CD14-positive monocyte (primary cell): ENCODE results near the gene FAF1. TPM values are rescaled to one million over a fixed set of nuclear protein-coding genes. Genes with fewer than 3 reads are reported as not detected.

Experiments used
- DNase-seq, 3 donors: peaks; one replicate each; pipeline ENCODE4 v3.0.0-alpha.2; 2011 to 2022
- H2AFZ ChIP-seq: 2 replicates; pipeline ENCODE4 v1.6.0; 2012; ENCODE audit warnings: mild to moderate bottlenecking, low read depth, low read length, inconsistent platforms; ENCODE audit not compliant: insufficient read depth, poor library complexity, severe bottlenecking
- H3K27ac ChIP-seq, 2 donors: 1 replicate in 1 of 2; 2 replicates in 1 of 2; pipeline ENCODE4 v1.5.1; 2012 to 2013; ENCODE audit warnings: low read length in 2 of 2, control low read depth in 1 of 2, inconsistent platforms in 1 of 2, low read depth in 1 of 2, mild to moderate bottlenecking in 1 of 2
- H3K27me3 ChIP-seq, 2 donors: one replicate each; pipeline versions ENCODE4 v1.6.0 to v1.6.1; 2011 to 2013; ENCODE audit warnings: low read length in 2 of 2; ENCODE audit not compliant: control insufficient read depth in 2 of 2, insufficient read depth in 2 of 2
- H3K36me3 ChIP-seq, 2 donors: replicated peaks in 1 of 2; 1 replicate in 1 of 2; 2 replicates in 1 of 2; pipeline versions ENCODE4 v1.5.1 to v1.6.1; 2012 to 2013; ENCODE audit warnings: low read length in 2 of 2, control low read depth in 1 of 2, inconsistent platforms in 1 of 2, mild to moderate bottlenecking in 1 of 2; ENCODE audit not compliant: insufficient read depth in 2 of 2, control insufficient read depth in 1 of 2
- H3K4me1 ChIP-seq, 2 donors: 1 replicate in 1 of 2; 2 replicates in 1 of 2; pipeline versions ENCODE4 v1.5.1 to v1.6.1; 2012 to 2013; ENCODE audit warnings: low read length in 2 of 2, control low read depth in 1 of 2, inconsistent platforms in 1 of 2, mild to moderate bottlenecking in 1 of 2, moderate library complexity in 1 of 2; ENCODE audit not compliant: insufficient read depth in 2 of 2, control insufficient read depth in 1 of 2
- H3K4me2 ChIP-seq: replicated peaks from 2 replicates; pipeline ENCODE3; 2012; ENCODE audit warnings: low read length, moderate library complexity, mild to moderate bottlenecking; ENCODE audit not compliant: poor library complexity, severe bottlenecking; ENCODE audit errors: extremely low read depth
- H3K4me3 ChIP-seq, 3 experiments: fragments of 200-600 bp in 1 of 3; sonication (generic) in 1 of 3; replicated peaks in 1 of 3; 1 replicate in 2 of 3; 2 replicates in 1 of 3; pipeline ENCODE4 v1.5.1; 2011 to 2013; ENCODE audit warnings: low read length in 3 of 3, mild to moderate bottlenecking in 3 of 3, control low read depth in 2 of 3, low read depth in 2 of 3, inconsistent platforms in 1 of 3, moderate library complexity in 1 of 3
- H3K79me2 ChIP-seq: 2 replicates; pipeline ENCODE4 v1.6.0; 2012; ENCODE audit warnings: mild to moderate bottlenecking, control low read depth, inconsistent platforms, low read length, moderate library complexity; ENCODE audit not compliant: insufficient read depth
- H3K9ac ChIP-seq: 2 replicates; pipeline ENCODE4 v1.6.0; 2017; ENCODE audit warnings: low read length, mild to moderate bottlenecking; ENCODE audit not compliant: insufficient read depth, poor library complexity, severe bottlenecking
- H3K9me3 ChIP-seq, 2 donors: replicated peaks in 1 of 2; 1 replicate in 1 of 2; 2 replicates in 1 of 2; pipeline versions ENCODE4 v1.5.1 to v1.6.1; 2012 to 2013; ENCODE audit warnings: low read length in 2 of 2, control low read depth in 1 of 2; ENCODE audit not compliant: control insufficient read depth in 1 of 2, insufficient read depth in 1 of 2
- H4K20me1 ChIP-seq: 2 replicates; pipeline ENCODE4 v1.6.0; 2012; ENCODE audit warnings: mild to moderate bottlenecking, low read length, control low read depth, moderate library complexity; ENCODE audit not compliant: insufficient read depth
- H3K27ac Mint-ChIP-seq, 7 donors: one replicate each; pipeline ENCODE4 v1.8.0; 2020; ENCODE audit warnings: mild to moderate bottlenecking in 7 of 7, mixed read lengths in 7 of 7, moderate library complexity in 6 of 7, inconsistent platforms in 2 of 7
- H3K27me3 Mint-ChIP-seq, 3 donors: one replicate each; pipeline ENCODE4 v1.8.0; 2021 to 2022; ENCODE audit warnings: low read depth in 3 of 3, mild to moderate bottlenecking in 3 of 3, mixed read lengths in 3 of 3, moderate library complexity in 3 of 3, inconsistent platforms in 1 of 3
- H3K36me3 Mint-ChIP-seq, 2 donors: one replicate each; pipeline ENCODE4 v1.8.0; 2020; ENCODE audit warnings: mixed read lengths in 2 of 2, inconsistent platforms in 1 of 2, mild to moderate bottlenecking in 1 of 2
- H3K4me1 Mint-ChIP-seq: one replicate; pipeline ENCODE4 v1.8.0; 2020; ENCODE audit warnings: mild to moderate bottlenecking, mixed read lengths
- H3K4me3 Mint-ChIP-seq, 2 donors: one replicate each; pipeline ENCODE4 v1.8.0; 2020; ENCODE audit warnings: mild to moderate bottlenecking in 2 of 2, mixed read lengths in 2 of 2, moderate library complexity in 1 of 2
- H3K9me3 Mint-ChIP-seq, 7 donors: one replicate each; pipeline ENCODE4 v1.8.0; 2020 to 2022; ENCODE audit warnings: mixed read lengths in 7 of 7, mild to moderate bottlenecking in 6 of 7, moderate library complexity in 6 of 7, inconsistent platforms in 2 of 7
- WGBS: methylation state at CpG from one replicate; pipeline ENCODE4 v1.1.5; 2013; ENCODE audit warnings: missing lambda C conversion rate; ENCODE audit not compliant: insufficient coverage; 5-methylcytosine and 5-hydroxymethylcytosine counted together
- intact Hi-C, 2 donors: fragments of 100-400 bp; cut with micrococcal nuclease; formaldehyde crosslinking; loops; one replicate each; pipeline versions ENCODE4 v1.15.0 to v1.15.1; 2023
- polyA plus RNA-seq, 3 donors: library from polyadenylated mRNA; depleted of rRNA in 1 of 3; unstranded in 2 of 3; stranded (reverse) in 1 of 3; fragments of 300-500 nt in 2 of 3; fragments of >200 nt in 1 of 3; fragmentation: Illumina TruSeq in 2 of 3; gene quantifications; 1 replicate in 2 of 3; 2 replicates in 1 of 3; pipeline ENCODE4 v1.2.3, GENCODE V29; 2012 to 2021
- TF ChIP-seq, protein P1 (sequence below): fragments of 200-600 bp; IDR thresholded peaks from one replicate; pipeline ENCODE4 v1.8.0; 2022; ENCODE audit warnings: antibody characterized with exemption, mild to moderate bottlenecking

The FAF1 gene
- polyA plus RNA-seq, 3 donors: 11.4 to 29.6 (median 16.9) TPM

DNA sequence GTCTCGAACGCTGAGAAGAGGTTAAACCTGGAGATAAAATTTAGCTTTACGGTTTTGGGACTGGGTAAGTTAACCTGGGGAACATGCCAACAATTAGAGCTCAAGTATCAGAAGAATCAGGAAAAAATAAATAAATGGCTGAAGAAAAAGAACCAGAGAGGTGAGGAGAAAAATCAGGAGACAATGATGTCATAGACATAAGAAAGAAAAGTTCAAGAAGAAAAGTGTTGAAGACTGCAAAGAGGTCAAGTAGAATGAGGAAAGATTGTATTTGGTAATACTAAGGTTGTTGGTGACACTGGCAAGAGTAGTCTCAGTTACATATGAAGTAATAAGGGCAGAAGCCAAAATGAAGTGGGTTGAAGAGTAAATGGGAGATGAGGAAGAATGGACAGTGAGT lies 36.0 kb upstream of the FAF1 start:
- H3K9me3 ChIP-seq: no peaks in the 10 kb centered on the region
- Mint-ChIP-seq H3K27ac (no peak overlapping the region), H3K9me3 (peaks cover 0 to 10% (median 2%) of the 10 kb centered on the region in 7 donors)

DNA sequence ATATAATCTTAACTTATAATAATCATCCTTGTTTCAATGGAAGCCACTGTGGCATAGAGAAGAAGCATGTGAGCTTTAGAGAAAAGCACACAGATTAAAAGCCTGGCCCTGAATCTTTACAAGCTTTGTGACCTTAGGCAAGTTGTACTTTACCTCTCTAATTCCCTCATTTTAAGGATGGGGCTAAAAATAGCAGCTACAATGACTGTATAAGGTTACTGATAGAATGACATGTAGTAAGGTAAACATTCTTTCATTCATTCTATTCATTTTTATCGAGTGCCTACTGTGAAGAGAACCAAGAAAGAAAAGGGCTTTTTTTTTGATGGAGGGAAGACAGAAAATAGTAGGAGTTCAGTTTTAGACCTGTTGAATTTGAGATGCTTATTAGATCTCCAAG lies 35.6 kb upstream of the FAF1 start:
- Mint-ChIP-seq H3K36me3 (no peaks in the 10 kb centered on the region), H3K27ac (no peak overlapping the region)

More for the DNA sequence above, 36.0 kb upstream of the FAF1 start:
- Histone ChIP-seq H3K9ac (no peak overlapping the region), H3K79me2 (no peaks in the 10 kb centered on the region), H3K36me3 (no peaks in the 10 kb centered on the region), H3K4me3 (no peak overlapping the region), H4K20me1 (no peaks in the 10 kb centered on the region), H3K4me1 (peaks cover 5 to 6% of the 10 kb centered on the region in 2 donors), H3K27me3 (peaks cover 3 to 5% of the 10 kb centered on the region in 2 donors), H3K27ac (no peak overlapping the region), H3K4me2 (no peak overlapping the region), H2AFZ (no peak overlapping the region)
- Mint-ChIP-seq H3K4me1 (peaks cover 8% of the 10 kb centered on the region), H3K36me3 (no peaks in the 10 kb centered on the region), H3K4me3 (peak overlapping the region in 1 of 2 donors; percentile 33), H3K27me3 (peaks cover 12 to 24% (median 21%) of the 10 kb centered on the region in 3 donors)
- intact Hi-C loops: no loop called here
- WGBS: 80% methylated on average over 1 of the region's 3 CpGs
- DNase-seq: no peak
- TF ChIP-seq, protein P1, sequence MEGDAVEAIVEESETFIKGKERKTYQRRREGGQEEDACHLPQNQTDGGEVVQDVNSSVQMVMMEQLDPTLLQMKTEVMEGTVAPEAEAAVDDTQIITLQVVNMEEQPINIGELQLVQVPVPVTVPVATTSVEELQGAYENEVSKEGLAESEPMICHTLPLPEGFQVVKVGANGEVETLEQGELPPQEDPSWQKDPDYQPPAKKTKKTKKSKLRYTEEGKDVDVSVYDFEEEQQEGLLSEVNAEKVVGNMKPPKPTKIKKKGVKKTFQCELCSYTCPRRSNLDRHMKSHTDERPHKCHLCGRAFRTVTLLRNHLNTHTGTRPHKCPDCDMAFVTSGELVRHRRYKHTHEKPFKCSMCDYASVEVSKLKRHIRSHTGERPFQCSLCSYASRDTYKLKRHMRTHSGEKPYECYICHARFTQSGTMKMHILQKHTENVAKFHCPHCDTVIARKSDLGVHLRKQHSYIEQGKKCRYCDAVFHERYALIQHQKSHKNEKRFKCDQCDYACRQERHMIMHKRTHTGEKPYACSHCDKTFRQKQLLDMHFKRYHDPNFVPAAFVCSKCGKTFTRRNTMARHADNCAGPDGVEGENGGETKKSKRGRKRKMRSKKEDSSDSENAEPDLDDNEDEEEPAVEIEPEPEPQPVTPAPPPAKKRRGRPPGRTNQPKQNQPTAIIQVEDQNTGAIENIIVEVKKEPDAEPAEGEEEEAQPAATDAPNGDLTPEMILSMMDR: no peak

More for the DNA sequence above, 35.6 kb upstream of the FAF1 start:
- Histone ChIP-seq H3K4me3 (no peak overlapping the region), H3K27ac (no peak overlapping the region), H3K79me2 (no peaks in the 10 kb centered on the region), H3K9ac (no peak overlapping the region), H3K27me3 (peaks cover 3 to 5% of the 10 kb centered on the region in 2 donors), H2AFZ (no peak overlapping the region), H3K9me3 (no peaks in the 10 kb centered on the region), H3K36me3 (no peaks in the 10 kb centered on the region), H3K4me1 (peaks cover 5 to 6% of the 10 kb centered on the region in 2 donors), H3K4me2 (no peak overlapping the region), H4K20me1 (no peaks in the 10 kb centered on the region)
- H3K9me3 Mint-ChIP-seq: peaks cover 0 to 10% (median 2%) of the 10 kb centered on the region in 7 donors
- WGBS: no CpG with 5 or more reads among the region's 1 CpG
- TF ChIP-seq, protein P1: no peak
- no peak for DNase-seq
- H3K27me3 Mint-ChIP-seq: peaks cover 12 to 24% (median 21%) of the 10 kb centered on the region in 3 donors
- no peak overlapping the region for H3K4me3 Mint-ChIP-seq
- peaks cover 8% of the 10 kb centered on the region for H3K4me1 Mint-ChIP-seq
- intact Hi-C loops: no loop called here
